Mucosa of rectum (tissue), 2 donors: ENCODE results near the gene NUP85.
"Not testable (repeated sequence)": the region's sequence is repeated elsewhere in the genome, so short reads cannot be mapped to it uniquely, and the experiment has no call there.

ENCODE experiments used
- H3K27ac ChIP-seq, 2 donors: one replicate each; pipeline ENCODE4 v1.7.0; 2013; ENCODE audit warnings: inconsistent platforms in 2 of 2, low read depth in 2 of 2, low read length in 2 of 2
- H3K27me3 ChIP-seq, 2 donors: one replicate each; pipeline ENCODE4 v1.7.0; 2013; ENCODE audit warnings: low read length in 2 of 2; ENCODE audit not compliant: control insufficient read depth in 2 of 2, insufficient read depth in 2 of 2
- H3K36me3 ChIP-seq, 2 donors: one replicate each; pipeline ENCODE4 v1.7.0; 2013; ENCODE audit warnings: low read length in 2 of 2; ENCODE audit not compliant: control insufficient read depth in 2 of 2, insufficient read depth in 2 of 2
- H3K4me1 ChIP-seq, 2 donors: one replicate each; pipeline ENCODE4 v1.7.0; 2013; ENCODE audit warnings: low read length in 2 of 2, mild to moderate bottlenecking in 1 of 2; ENCODE audit not compliant: control insufficient read depth in 2 of 2, insufficient read depth in 2 of 2
- H3K4me3 ChIP-seq, 2 donors: one replicate each; pipeline ENCODE4 v1.7.0; 2013; ENCODE audit warnings: low read length in 2 of 2
- H3K9ac ChIP-seq, 2 donors: one replicate each; pipeline ENCODE4 v1.7.0; 2013; ENCODE audit warnings: low read length in 2 of 2, low read depth in 1 of 2, mild to moderate bottlenecking in 1 of 2
- H3K9me3 ChIP-seq, 2 donors: one replicate each; pipeline ENCODE4 v1.7.0; 2013; ENCODE audit warnings: low read length in 2 of 2; ENCODE audit not compliant: control insufficient read depth in 2 of 2
- donor health status: healthy.
- donor health status: Normal muscosa, but diverticular disease.

Gene NUP85

DNA sequence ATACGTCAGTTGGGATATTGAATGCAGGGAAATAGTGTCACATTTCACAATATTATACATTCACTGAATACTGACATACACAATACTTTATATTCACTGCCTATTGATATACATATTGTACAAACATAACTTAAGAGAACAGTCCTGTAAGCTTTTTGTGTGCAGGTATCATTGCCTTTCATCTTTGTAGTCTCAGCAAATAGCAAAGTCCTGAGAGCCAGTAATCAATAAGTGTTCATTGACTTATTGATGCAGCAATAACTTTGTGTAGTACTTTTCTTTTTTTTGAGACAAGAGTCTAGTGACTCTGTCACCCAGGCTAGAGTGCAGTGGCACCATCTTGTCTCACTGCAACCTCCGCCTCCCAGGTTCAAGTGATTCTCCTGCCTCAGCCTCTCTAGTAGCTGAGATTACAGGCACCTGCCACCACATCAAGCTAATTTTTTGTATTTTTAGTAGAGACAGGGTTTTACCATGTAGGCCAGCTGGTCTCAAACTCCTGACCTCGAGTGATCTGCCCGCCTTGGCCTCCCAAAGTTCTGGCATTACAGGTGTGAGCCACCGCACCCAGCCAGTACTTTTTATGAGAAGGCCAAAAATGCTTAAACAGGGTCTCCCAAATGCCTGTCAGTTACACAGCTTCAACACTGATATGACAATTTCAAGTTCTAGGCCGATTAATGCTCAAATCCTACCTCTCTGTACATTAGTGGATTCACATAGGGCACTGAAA is 5.4 kb upstream of the NUP85 start:
- no peaks in the 10 kb centered on the region for H3K27me3 ChIP-seq
- no peak overlapping the region for H3K9ac ChIP-seq
- no peaks in the 10 kb centered on the region for H3K9me3 ChIP-seq

DNA sequence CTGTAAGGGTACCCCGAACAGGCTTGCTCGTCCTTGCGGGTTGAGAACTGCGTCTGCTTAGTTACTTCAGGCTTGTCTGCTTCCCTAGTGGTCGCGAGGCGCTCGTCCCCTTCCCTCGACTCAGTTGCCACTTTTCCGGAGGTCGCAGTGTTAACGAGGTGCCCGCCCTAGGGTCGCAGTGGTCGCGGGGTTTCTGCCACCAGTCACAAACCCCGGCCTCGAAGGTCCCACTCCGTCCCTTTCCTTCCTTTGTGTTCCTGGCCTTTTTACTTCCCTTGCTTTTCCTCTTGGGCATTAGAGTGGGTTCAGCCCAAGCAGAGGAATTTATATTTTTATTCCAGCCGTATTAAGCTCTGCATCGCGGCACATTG is 299 bp downstream of the NUP85 start:
- Histone ChIP-seq H3K27ac (peak overlapping the region; percentile 97 to 98), H3K4me1 (peaks cover 4 to 5% of the 10 kb centered on the region in 2 donors), H3K9ac (peak overlapping the region; percentile 97 to 100), H3K36me3 (peaks cover 13% of the 10 kb centered on the region in 2 donors), H3K4me3 (peak overlapping the region; percentile 95 to 100), H3K27me3 (no peaks in the 10 kb centered on the region), H3K9me3 (no peaks in the 10 kb centered on the region)

More for the DNA sequence above, 5.4 kb upstream of the NUP85 start:
- Histone ChIP-seq H3K4me3 (no peak overlapping the region), H3K36me3 (no peaks in the 10 kb centered on the region), H3K27ac (no peak overlapping the region), H3K4me1 (no peaks in the 10 kb centered on the region)

DNA sequence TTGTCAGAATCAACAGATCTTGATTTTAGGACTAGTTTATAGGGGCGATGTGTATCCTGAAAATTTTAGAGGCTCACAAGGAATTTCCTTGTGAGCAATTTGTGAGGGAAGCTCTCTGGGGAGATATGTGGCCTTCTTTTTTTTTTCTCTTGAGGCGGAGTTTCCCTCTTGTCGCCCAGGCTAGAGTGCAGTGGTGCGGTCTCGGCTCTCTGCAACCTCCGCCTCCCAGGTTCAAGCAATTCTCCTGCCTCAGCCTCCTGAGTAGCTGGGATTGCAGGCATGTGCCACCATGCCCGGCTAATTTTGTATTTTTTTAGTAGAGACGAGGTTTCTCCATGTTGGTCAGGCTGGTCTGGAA is 1.6 kb downstream of the NUP85 start:
- not testable (repeated sequence) for H3K4me3 ChIP-seq, H3K4me1 ChIP-seq, H3K27ac ChIP-seq, H3K9ac ChIP-seq, H3K27me3 ChIP-seq, H3K9me3 ChIP-seq
- H3K36me3 ChIP-seq = peaks cover 18 to 21% of the 10 kb centered on the region in 2 donors

DNA sequence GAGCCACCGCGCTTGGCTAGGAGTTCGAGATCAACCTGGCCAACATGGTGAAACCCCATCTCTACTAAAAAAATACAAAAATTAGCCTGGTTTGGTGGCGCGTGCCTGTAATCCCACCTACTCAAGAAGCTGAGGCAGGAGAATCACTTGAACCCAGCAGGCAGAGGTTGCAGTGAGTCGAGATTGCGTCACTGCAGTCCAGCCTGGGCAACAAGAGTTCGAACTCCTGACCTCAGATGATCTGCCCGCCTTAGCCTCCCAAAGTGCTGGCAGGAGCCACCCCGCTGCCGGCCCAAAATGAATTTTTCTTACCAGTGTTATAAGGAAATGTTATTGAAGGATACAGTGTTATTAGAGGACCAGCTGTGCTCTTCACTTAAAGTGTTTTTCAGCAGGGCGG is 2.3 kb downstream of the NUP85 start:
- H3K4me1 ChIP-seq = peaks cover 4 to 5% of the 10 kb centered on the region in 2 donors
- no peak overlapping the region for H3K4me3 ChIP-seq
- H3K9me3 ChIP-seq = no peaks in the 10 kb centered on the region
- no peaks in the 10 kb centered on the region for H3K27me3 ChIP-seq
- H3K9ac ChIP-seq = no peak overlapping the region
- peaks cover 24 to 27% of the 10 kb centered on the region in 2 donors for H3K36me3 ChIP-seq
- H3K27ac ChIP-seq = no peak overlapping the region

DNA sequence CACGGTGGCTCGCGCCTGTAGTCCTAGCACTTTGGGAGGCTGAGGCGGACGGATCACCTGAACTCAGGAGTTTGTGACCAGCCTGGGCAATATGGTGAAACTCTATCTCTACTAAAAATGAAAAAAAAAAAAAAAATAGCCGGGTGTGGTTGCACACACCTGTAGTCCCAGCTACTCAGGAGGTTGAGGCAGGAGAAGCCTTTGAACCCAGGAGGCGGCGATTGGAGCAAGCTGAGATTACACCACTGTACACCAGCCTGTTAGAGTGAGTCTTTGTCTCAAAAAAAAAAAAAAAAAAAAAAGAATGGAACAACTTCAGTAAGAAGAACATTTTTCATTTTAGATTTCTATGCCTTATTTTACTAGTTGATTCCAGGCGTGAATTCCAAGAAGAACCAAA is 2.7 kb downstream of the NUP85 start:
- Histone ChIP-seq H3K27ac (no peak overlapping the region), H3K9ac (no peak overlapping the region), H3K9me3 (no peaks in the 10 kb centered on the region), H3K4me1 (peaks cover 4 to 5% of the 10 kb centered on the region in 2 donors), H3K36me3 (peaks cover 28 to 31% of the 10 kb centered on the region in 2 donors), H3K27me3 (no peaks in the 10 kb centered on the region), H3K4me3 (no peak overlapping the region)

DNA sequence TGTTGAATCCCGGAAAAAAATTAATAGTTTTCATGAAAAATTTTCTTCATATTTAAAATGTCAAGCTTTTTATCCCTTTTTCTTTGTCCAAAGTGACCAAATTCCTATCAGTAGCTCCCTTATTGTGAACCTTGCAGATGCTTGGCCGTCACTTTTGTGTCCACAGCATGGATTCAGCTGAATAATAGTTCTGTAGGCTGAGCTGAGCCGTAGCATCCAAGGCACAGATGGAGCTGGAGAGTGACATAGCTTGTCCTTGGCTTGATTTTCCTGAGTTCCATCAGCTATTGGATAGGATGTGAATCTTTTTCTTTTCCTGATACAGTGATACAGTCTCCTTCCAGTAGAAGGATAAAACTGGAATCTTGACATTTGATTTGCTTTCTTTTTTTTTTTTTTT is 3.6 kb downstream of the NUP85 start:
- Histone ChIP-seq H3K4me3 (no peak overlapping the region), H3K4me1 (peaks cover 4 to 5% of the 10 kb centered on the region in 2 donors), H3K36me3 (peaks cover 33 to 37% of the 10 kb centered on the region in 2 donors)

DNA sequence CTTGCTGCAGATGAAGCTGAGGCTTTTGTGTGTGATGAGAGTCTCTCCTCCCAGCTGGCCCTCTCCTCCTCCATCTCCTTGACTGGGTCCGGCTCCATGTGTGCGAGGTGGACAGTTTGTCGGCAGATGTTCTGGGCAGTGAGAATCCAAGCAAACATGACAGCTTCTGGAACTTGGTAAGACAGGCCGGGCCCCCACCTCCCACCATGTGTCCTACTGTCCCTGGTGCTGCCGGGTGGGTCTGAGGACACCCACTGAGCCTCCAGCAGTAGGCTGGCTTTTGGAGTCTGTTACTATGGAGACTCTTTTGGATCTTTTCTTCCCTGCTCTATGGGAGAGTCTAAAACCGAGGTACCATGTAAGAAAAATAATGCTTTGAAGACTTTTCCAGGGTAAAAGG is 12.7 kb downstream of the NUP85 start:
- Histone ChIP-seq H3K9me3 (no peaks in the 10 kb centered on the region), H3K27me3 (no peaks in the 10 kb centered on the region), H3K36me3 (peaks cover 50 to 51% of the 10 kb centered on the region in 2 donors), H3K27ac (no peak overlapping the region), H3K9ac (no peak overlapping the region), H3K4me3 (no peak overlapping the region), H3K4me1 (no peaks in the 10 kb centered on the region)

More for the DNA sequence above, 3.6 kb downstream of the NUP85 start:
- no peak overlapping the region for H3K9ac ChIP-seq
- no peaks in the 10 kb centered on the region for H3K27me3 ChIP-seq
- H3K27ac ChIP-seq = no peak overlapping the region
- H3K9me3 ChIP-seq = no peaks in the 10 kb centered on the region

DNA sequence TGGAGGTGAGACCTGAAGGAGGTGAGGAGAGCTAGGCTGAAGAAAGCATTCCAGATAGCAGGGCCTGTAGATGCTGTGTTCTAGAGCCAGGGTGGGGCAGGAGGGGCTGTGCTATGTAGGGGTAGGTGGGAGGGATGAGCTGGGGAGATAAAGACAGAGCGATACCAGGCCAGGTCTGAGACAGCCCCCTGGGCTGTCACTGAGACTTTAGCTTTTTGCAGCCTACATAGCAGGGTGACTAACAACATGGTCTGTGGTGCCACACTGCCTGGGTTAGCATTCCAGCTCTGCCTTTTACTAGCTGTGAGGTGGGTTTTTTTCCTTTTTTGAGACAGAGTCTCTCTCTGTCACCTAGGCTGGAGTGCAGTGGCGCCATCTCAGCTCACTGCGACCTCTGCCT is 14.3 kb downstream of the NUP85 start:
- peaks cover 43% of the 10 kb centered on the region in 2 donors for H3K36me3 ChIP-seq
- no peak overlapping the region for H3K9ac ChIP-seq

DNA sequence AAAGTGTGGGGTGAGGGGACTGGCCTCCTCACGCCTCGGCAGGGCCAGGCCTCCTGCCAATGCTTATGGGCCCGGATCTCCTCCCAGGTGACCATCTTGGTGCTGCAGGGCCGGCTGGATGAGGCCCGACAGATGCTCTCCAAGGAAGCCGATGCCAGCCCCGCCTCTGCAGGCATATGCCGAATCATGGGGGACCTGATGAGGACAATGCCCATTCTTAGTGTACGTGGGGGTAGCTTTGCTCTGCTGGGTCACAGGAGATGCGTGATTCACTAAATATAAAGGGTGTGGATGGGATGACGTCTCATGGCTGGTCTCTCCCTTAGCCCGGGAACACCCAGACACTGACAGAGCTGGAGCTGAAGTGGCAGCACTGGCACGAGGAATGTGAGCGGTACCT is 19.5 kb downstream of the NUP85 start:
- H3K4me3 ChIP-seq = no peak overlapping the region
- no peak overlapping the region for H3K9ac ChIP-seq
- no peaks in the 10 kb centered on the region for H3K27me3 ChIP-seq
- H3K4me1 ChIP-seq = peaks cover 0 to 3% of the 10 kb centered on the region in 2 donors
- H3K9me3 ChIP-seq = no peaks in the 10 kb centered on the region
- H3K27ac ChIP-seq = no peak overlapping the region
- peaks cover 44 to 57% of the 10 kb centered on the region in 2 donors for H3K36me3 ChIP-seq

More for the DNA sequence above, 14.3 kb downstream of the NUP85 start:
- Histone ChIP-seq H3K4me1 (no peaks in the 10 kb centered on the region), H3K27ac (no peak overlapping the region), H3K9me3 (no peaks in the 10 kb centered on the region), H3K27me3 (no peaks in the 10 kb centered on the region), H3K4me3 (no peak overlapping the region)

DNA sequence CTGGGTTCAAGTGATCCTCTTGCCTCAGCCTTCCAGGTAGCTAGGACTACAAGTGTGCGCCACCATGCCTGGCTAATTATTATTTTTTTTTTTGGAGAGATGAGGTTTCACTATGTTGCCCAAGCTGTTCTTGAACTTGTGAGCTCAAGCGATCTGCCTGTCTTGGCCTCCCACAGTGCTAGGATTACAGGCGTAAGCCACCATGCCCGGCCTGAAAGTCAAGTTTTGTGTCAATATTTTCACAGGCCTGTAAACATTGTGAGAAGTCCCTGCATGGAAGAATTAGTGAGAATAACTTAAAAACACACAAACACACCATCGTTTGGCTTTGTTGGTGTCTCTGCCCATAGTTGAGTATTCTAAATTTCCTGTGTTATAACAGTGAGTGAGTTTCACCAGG is 22.2 kb downstream of the NUP85 start:
- H3K4me1 ChIP-seq = peaks cover 0 to 3% of the 10 kb centered on the region in 2 donors
- no peaks in the 10 kb centered on the region for H3K9me3 ChIP-seq
- H3K36me3 ChIP-seq = peaks cover 59 to 68% of the 10 kb centered on the region in 2 donors
- H3K27me3 ChIP-seq = no peaks in the 10 kb centered on the region
- no peak overlapping the region for H3K4me3 ChIP-seq
- H3K9ac ChIP-seq = no peak overlapping the region
- H3K27ac ChIP-seq = peak overlapping the region in 1 of 2 donors; percentile 4
